H1 (cell line): ENCODE measurements around the gene MXRA7. TPM values are rescaled to one million over a fixed set of nuclear protein-coding genes. Genes with fewer than 3 reads are reported as not detected.

ENCODE experiments used
- CTCF ChIA-PET: fragments of 300-600 bp; sonication (Branson Sonifier 250); formaldehyde crosslinking; loops from one replicate; lab custom pipeline; 2021; ENCODE audit not compliant: partially characterized antibody; lab: Charles Lee
- POLR2A ChIA-PET: fragments of 300-600 bp; sonication (Branson Sonifier 250); formaldehyde crosslinking; loops from one replicate; lab custom pipeline; 2021; ENCODE audit warnings: inconsistent platforms; ENCODE audit not compliant: partially characterized antibody; lab: Charles Lee
- DNase-seq, 2 experiments: peaks; one replicate each; pipeline versions ENCODE4 v3.0.0 to v3.0.0-alpha.2; 2010 to 2022; ENCODE audit warnings: low spot score in 2 of 2, low read depth in 1 of 2, mixed read lengths in 1 of 2
- FAIRE-seq: peaks from 2 replicates; lab custom pipeline; 2011; peaks lifted over from hg19 to GRCh38; lab: Jason Lieb, UNC
- H2AFZ ChIP-seq: 2 replicates; pipeline ENCODE4 v1.8.1; 2012; ENCODE audit warnings: low read length, inconsistent platforms
- H2AK5ac ChIP-seq: 2 replicates; pipeline ENCODE4 v1.6.1; 2013; ENCODE audit warnings: low read depth, low read length
- H2BK120ac ChIP-seq: replicated peaks from 2 replicates; pipeline ENCODE3; 2013; ENCODE audit warnings: low read depth, low read length, inconsistent platforms
- H2BK12ac ChIP-seq: 2 replicates; pipeline ENCODE4 v1.6.1; 2013; ENCODE audit warnings: low read depth, low read length
- H2BK15ac ChIP-seq: 2 replicates; pipeline ENCODE4 v1.6.1; 2013; ENCODE audit warnings: low read length
- H2BK20ac ChIP-seq: 2 replicates; pipeline ENCODE4 v1.6.1; 2013; ENCODE audit warnings: low read length
- H2BK5ac ChIP-seq: 2 replicates; pipeline ENCODE4 v1.6.1; 2013; ENCODE audit warnings: low read depth, low read length
- H3K14ac ChIP-seq: 2 replicates; pipeline ENCODE4 v1.6.1; 2013; ENCODE audit warnings: inconsistent platforms; ENCODE audit not compliant: insufficient read length
- H3K18ac ChIP-seq: 2 replicates; pipeline ENCODE4 v1.6.1; 2013; ENCODE audit warnings: low read length; ENCODE audit errors: extremely low read depth
- H3K23ac ChIP-seq: 2 replicates; pipeline ENCODE4 v1.6.1; 2013; ENCODE audit warnings: inconsistent platforms; ENCODE audit not compliant: insufficient read length
- H3K23me2 ChIP-seq: 2 replicates; pipeline ENCODE4 v1.6.1; 2013; ENCODE audit warnings: low read depth, low read length
- H3K27ac ChIP-seq: 2 replicates; pipeline ENCODE4 v1.6.1; 2011; ENCODE audit warnings: low read depth, low read length, inconsistent platforms
- H3K27me3 ChIP-seq, 4 experiments: replicated peaks in 1 of 4; 1 replicate in 1 of 4; 2 replicates in 3 of 4; pipeline versions ENCODE4 v1.6.1 to v1.8.1; 2011 to 2013; ENCODE audit warnings: low read length in 3 of 4, mild to moderate bottlenecking in 3 of 4, inconsistent platforms in 2 of 4, mixed read lengths in 2 of 4, moderate library complexity in 1 of 4; ENCODE audit not compliant: control insufficient read depth in 3 of 4, insufficient read depth in 3 of 4; ENCODE audit errors: extremely low read depth in 1 of 4
- H3K36me3 ChIP-seq, 4 experiments: 2 replicates each; pipeline versions ENCODE4 v1.6.1 to v1.8.1; 2011 to 2013; ENCODE audit warnings: mild to moderate bottlenecking in 4 of 4, low read length in 3 of 4, moderate library complexity in 2 of 4, control low read depth in 1 of 4, inconsistent platforms in 1 of 4; ENCODE audit not compliant: insufficient read depth in 4 of 4, control insufficient read depth in 2 of 4
- H3K4ac ChIP-seq: replicated peaks from 2 replicates; pipeline ENCODE3; 2013; ENCODE audit warnings: low read length, low read depth, mixed read lengths, inconsistent platforms; ENCODE audit not compliant: insufficient read length
- H3K4me1 ChIP-seq, 4 experiments: replicated peaks in 1 of 4; 1 replicate in 1 of 4; 2 replicates in 3 of 4; pipeline versions ENCODE4 v1.6.1 to v1.8.1; 2011 to 2013; ENCODE audit warnings: low read length in 3 of 4, inconsistent platforms in 2 of 4, mixed read lengths in 1 of 4; ENCODE audit not compliant: insufficient read depth in 4 of 4, control insufficient read depth in 3 of 4
- H3K4me2 ChIP-seq, 2 experiments: 2 replicates each; pipeline versions ENCODE4 v1.6.1 to v1.8.1; 2011 to 2013; ENCODE audit warnings: low read depth in 2 of 2, low read length in 2 of 2, control low read depth in 1 of 2, inconsistent platforms in 1 of 2, mild to moderate bottlenecking in 1 of 2; ENCODE audit not compliant: insufficient read depth in 1 of 2
- H3K4me3 ChIP-seq, 4 experiments: fragments of 200-600, 300-600 bp in 1 of 4; sonication (generic), shearing (Covaris generic), sonication (Bioruptor Twin) in 1 of 4; 2 replicates each; pipeline versions ENCODE4 v1.5.1 to v1.8.1; 2011 to 2016; ENCODE audit warnings: low read length in 4 of 4, low read depth in 3 of 4, control low read depth in 2 of 4, inconsistent platforms in 2 of 4, mild to moderate bottlenecking in 2 of 4, mixed read lengths in 1 of 4, moderate library complexity in 1 of 4; ENCODE audit not compliant: insufficient read depth in 2 of 4; ENCODE audit errors: extremely low read depth in 1 of 4
- H3K56ac ChIP-seq: replicated peaks from 2 replicates; pipeline ENCODE3; 2013; ENCODE audit warnings: low read depth, mild to moderate bottlenecking, mixed read lengths, low read length, inconsistent platforms; ENCODE audit not compliant: insufficient read length
- H3K79me1 ChIP-seq: 2 replicates; pipeline ENCODE4 v1.6.1; 2013; ENCODE audit warnings: low read depth, low read length, control low read depth
- H3K79me2 ChIP-seq, 2 experiments: 2 replicates each; pipeline versions ENCODE4 v1.6.1 to v1.8.1; 2012 to 2013; ENCODE audit warnings: low read length in 2 of 2, mild to moderate bottlenecking in 2 of 2, inconsistent platforms in 1 of 2; ENCODE audit not compliant: insufficient read depth in 2 of 2, control insufficient read depth in 1 of 2
- H3K9ac ChIP-seq, 4 experiments: replicated peaks in 1 of 4; 1 replicate in 1 of 4; 2 replicates in 3 of 4; pipeline versions ENCODE4 v1.6.1 to v1.8.1; 2011 to 2013; ENCODE audit warnings: low read depth in 3 of 4, low read length in 3 of 4, control low read depth in 2 of 4, mild to moderate bottlenecking in 2 of 4, moderate library complexity in 2 of 4, inconsistent platforms in 1 of 4; ENCODE audit errors: extremely low read depth in 1 of 4
- H3K9me3 ChIP-seq, 2 experiments: 2 replicates each; pipeline versions ENCODE4 v1.6.1 to v1.8.1; 2012 to 2013; ENCODE audit warnings: mild to moderate bottlenecking in 2 of 2, moderate library complexity in 2 of 2, control low read depth in 1 of 2, inconsistent platforms in 1 of 2, low read depth in 1 of 2, low read length in 1 of 2, mixed read lengths in 1 of 2; ENCODE audit not compliant: insufficient read depth in 2 of 2
- H4K20me1 ChIP-seq, 2 experiments: replicated peaks in 1 of 2; 2 replicates each; pipeline versions ENCODE3 to v1.8.1; 2011 to 2013; ENCODE audit warnings: inconsistent platforms in 2 of 2, low read length in 2 of 2, mild to moderate bottlenecking in 1 of 2; ENCODE audit not compliant: insufficient read depth in 2 of 2, control insufficient read depth in 1 of 2
- H4K5ac ChIP-seq: 2 replicates; pipeline ENCODE4 v1.6.1; 2013; ENCODE audit warnings: low read length, low read depth, mixed read lengths, inconsistent platforms; ENCODE audit not compliant: insufficient read length
- H4K8ac ChIP-seq: 2 replicates; pipeline ENCODE4 v1.8.0; 2013; ENCODE audit warnings: mild to moderate bottlenecking, moderate library complexity, low read length, inconsistent platforms; ENCODE audit not compliant: insufficient read depth; ENCODE audit errors: extremely low read depth
- H4K91ac ChIP-seq: replicated peaks from 2 replicates; pipeline ENCODE3; 2013; ENCODE audit warnings: low read length, mixed read lengths, inconsistent platforms; ENCODE audit not compliant: insufficient read length
- WGBS, 2 experiments: shearing (Covaris generic) in 1 of 2; methylation state at CpG; one replicate each; pipeline versions ENCODE4 v1.1.6 to v1.1.7; 2013 to 2015; ENCODE audit warnings: low lambda C conversion rate in 2 of 2, mixed read lengths in 2 of 2, inconsistent platforms in 1 of 2, low coverage in 1 of 2, missing lambda C conversion rate in 1 of 2; ENCODE audit not compliant: insufficient replicate concordance in 2 of 2, insufficient coverage in 1 of 2, insufficient read length in 1 of 2; ENCODE audit errors: extremely low coverage in 1 of 2, missing lambda C conversion rate in 1 of 2; 5-methylcytosine and 5-hydroxymethylcytosine counted together
- polyA plus RNA-seq, 7 experiments: library from polyadenylated mRNA; depleted of rRNA in 3 of 7; stranded (reverse) in 5 of 7; unstranded in 2 of 7; fragments of >200 nt in 5 of 7; fragments of 200-250 nt in 2 of 7; gene quantifications; 1 replicate in 5 of 7; 2 replicates in 1 of 7; 4 replicates in 1 of 7; pipeline versions ENCODE4 v1.2.1 to v1.2.3, GENCODE V29; 2011 to 2013; ENCODE audit warnings: missing spikeins in 2 of 7, mixed read lengths in 2 of 7
- total RNA-seq: library from RNA; stranded (reverse); fragmentation: NEBNext Ultra II Directional; extraction: Animal tissue kit (Norgen Biotek cat#: 25700); gene quantifications from 2 replicates; pipeline ENCODE4 v1.2.1, GENCODE V29; 2021
- TF ChIP-seq, protein P1 (sequence below): IDR thresholded peaks from 2 replicates; pipeline ENCODE4 v1.6.1; 2012; ENCODE audit warnings: inconsistent platforms

Gene MXRA7
- total and polyA plus RNA-seq, 2 of the 8 experiments (the other 6 are each of a cell fraction or from before 2014, with no cell fraction given) = 17.8 to 26.6 TPM

DNA sequence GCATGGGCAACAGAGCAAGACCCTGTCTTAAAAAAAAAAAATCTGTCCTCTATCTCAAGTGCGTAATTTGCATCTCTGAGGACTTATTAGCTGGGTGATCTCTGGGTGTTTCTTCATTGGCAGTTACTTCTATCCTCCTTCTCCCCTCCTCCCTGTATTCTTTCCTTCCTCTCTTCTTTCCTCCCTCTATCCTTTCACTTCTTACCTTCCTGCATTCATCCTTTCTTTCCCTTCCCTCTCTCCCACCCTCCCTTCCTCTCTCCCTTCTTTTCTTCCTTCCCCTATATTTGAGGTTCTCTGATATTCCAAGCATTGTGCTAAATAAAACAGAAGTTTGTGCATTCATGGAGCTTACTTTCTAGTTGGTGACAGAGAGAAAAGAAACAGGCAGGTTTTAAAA, 37.9 kb upstream of the MXRA7 start:
- TF ChIP-seq, protein P1, sequence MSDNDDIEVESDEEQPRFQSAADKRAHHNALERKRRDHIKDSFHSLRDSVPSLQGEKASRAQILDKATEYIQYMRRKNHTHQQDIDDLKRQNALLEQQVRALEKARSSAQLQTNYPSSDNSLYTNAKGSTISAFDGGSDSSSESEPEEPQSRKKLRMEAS = no peak
- H3K27ac ChIP-seq = no peak overlapping the region
- H3K23me2 ChIP-seq = no peaks in the 10 kb centered on the region; the same call in 1 of the 2 replicates
- H3K4ac ChIP-seq = no peak overlapping the region
- no peaks in the 10 kb centered on the region for H3K79me2 ChIP-seq
- no peaks in the 10 kb centered on the region for H3K9me3 ChIP-seq
- peaks cover 4 to 20% (median 11%) of the 10 kb centered on the region in 4 experiments; a peak in 6 of 8 replicates for H3K36me3 ChIP-seq
- H3K27me3 ChIP-seq = no peaks in the 10 kb centered on the region
- no peak overlapping the region for H2BK5ac ChIP-seq
- POLR2A ChIA-PET = interaction anchor here (0.8 to 1.2 kb wide), 2 partner anchors 11 to 14 kb away, joined by 3 to 4 read pairs; partner anchors contain the start of gene MFSD11
- no peak overlapping the region for H2BK12ac ChIP-seq
- H3K23ac ChIP-seq = no peak overlapping the region
- no peak overlapping the region for H3K4me2 ChIP-seq
- peaks cover 0 to 1% of the 10 kb centered on the region in 2 experiments for H4K20me1 ChIP-seq
- H4K5ac ChIP-seq = no peak overlapping the region
- WGBS, 2 experiments = 73% methylated on average over 1 of the region's 1 CpG; no CpG with 5 or more reads in 1 of the 2 experiments
- H2BK20ac ChIP-seq = no peak overlapping the region
- no peak overlapping the region for H3K9ac ChIP-seq
- no peak overlapping the region for H2BK120ac ChIP-seq
- no peak overlapping the region for H3K18ac ChIP-seq
- FAIRE-seq = no peak
- H3K56ac ChIP-seq = no peak overlapping the region
- no peaks in the 10 kb centered on the region for H3K79me1 ChIP-seq
- no peak overlapping the region for H3K4me3 ChIP-seq
- no peak overlapping the region for H4K8ac ChIP-seq
- no peak overlapping the region for H2AFZ ChIP-seq
- H2BK15ac ChIP-seq = no peak overlapping the region
- DNase-seq = no peak
- CTCF ChIA-PET = interaction anchor here (0.6 to 1.0 kb wide), 3 partner anchors 10 to 930 kb away, joined by 3 read pairs; no protein-coding TSS in a partner anchor
- H2AK5ac ChIP-seq = no peak overlapping the region
- no peak overlapping the region for H3K14ac ChIP-seq
- H3K4me1 ChIP-seq = no peaks in the 10 kb centered on the region
- no peak overlapping the region for H4K91ac ChIP-seq
